DND-41 (cell line): Measurements from ENCODE around the gene ZSWIM5.

Source experiments
- CTCF ChIP-seq: IDR thresholded peaks from 2 replicates; pipeline ENCODE4 v1.5.1; 2012; ENCODE audit warnings: borderline replicate concordance, low read length, moderate library complexity, mild to moderate bottlenecking; ENCODE audit not compliant: poor library complexity, severe bottlenecking; ENCODE audit errors: extremely low read depth
- EZH2 ChIP-seq: IDR thresholded peaks from 3 replicates; pipeline ENCODE4 v1.6.1; 2012; ENCODE audit warnings: borderline replicate concordance, low read depth, mild to moderate bottlenecking, moderate library complexity, low read length, inconsistent platforms; ENCODE audit not compliant: severe bottlenecking

- TF ChIP-seq CTCF (no peak), EZH2 (no peak)
Measured at GRCh38 chr1:45043094-45043493, 163.3 kb downstream of the ZSWIM5 start.
